ENCODE results near the gene TBC1D30. TPM values are rescaled to one million over a fixed set of nuclear protein-coding genes. Genes with fewer than 3 reads are reported as not detected.
A peak's percentile ranks its signal among the peaks of the same experiment; 100 is the strongest.

Gene TBC1D30
- total RNA-seq, 1 donor from 2014 or later, result 3.4 TPM

DNA sequence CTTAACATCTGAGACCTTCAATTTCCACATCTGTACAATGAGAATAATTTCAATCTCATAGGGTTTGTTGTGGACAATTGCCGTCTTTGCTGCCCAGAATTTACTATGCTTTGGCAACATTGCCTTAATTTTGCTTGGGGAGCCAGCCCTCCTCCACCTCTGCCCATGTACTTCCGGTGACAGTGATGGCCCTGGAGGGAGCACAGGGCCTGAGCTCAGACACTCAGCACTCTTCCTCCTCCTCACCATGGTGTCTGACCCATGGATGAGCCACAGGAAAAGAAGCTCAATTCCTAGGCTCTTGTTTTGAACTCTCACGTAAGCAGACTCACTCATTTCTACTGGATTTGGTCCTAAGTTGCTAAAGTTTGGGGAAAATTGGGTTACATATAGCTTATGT is 58.2 kb downstream of the TBC1D30 start:
- H3K27ac Mint-ChIP-seq, result no peak overlapping the region
- DNase-seq (ENCODE audit: low spot score, unreplicated experiment), result no peak
- peaks cover 3% of the 10 kb centered on the region for H3K4me1 Mint-ChIP-seq (ENCODE audit: low read depth)
- TF ChIP-seq CTCF (IDR thresholded peaks at IDR 0.05; ENCODE audit: unreplicated experiment), result no peak
- no peaks in the 10 kb centered on the region for H3K9me3 Mint-ChIP-seq (ENCODE audit: low read depth)
- no peaks in the 10 kb centered on the region for H3K27me3 Mint-ChIP-seq
- H3K36me3 Mint-ChIP-seq (ENCODE audit: insufficient read depth), result no peaks in the 10 kb centered on the region
- H3K4me3 Mint-ChIP-seq (ENCODE audit: low read depth), result no peak overlapping the region

DNA sequence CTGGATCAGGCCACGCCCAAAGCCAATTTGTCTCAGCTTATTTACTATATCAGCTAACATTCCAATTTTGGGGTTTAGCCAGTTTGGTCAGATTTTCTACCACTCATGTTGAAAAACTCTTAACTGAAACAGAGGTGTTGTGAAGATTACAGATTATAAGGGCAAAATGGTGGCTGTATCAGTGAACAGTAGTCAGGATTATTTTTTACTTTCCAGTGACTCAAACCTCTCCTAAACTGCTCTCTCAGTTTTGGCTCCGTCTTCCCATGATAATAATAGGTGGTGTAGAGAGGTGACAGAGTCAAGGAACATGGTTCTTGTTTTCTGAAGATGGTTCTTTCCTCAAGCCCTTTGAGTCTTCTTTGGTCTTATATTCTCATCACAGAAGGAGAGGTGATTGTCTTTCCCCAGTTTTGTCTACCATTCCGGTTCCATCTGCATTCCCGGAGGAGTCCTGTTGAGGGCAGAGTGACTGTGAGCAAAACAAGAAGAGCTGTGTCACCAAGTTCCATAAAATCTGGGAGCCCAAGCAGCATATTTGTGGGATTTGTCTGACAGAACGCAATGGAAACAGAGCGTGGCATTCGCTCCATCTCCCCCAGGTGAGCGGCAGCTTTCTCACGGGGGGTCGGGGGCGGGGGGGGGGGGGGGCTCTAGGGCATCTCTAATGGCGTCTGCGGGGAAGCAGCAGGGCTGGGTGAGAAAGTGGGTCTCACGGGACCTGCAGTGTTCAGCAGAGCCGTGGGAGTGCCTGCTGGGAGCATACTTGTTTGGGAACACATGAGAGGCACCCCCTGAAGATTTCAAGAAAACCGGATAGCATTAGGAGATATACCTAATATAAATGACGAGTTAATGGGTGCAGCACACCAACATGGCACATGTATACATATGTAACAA is 59.1 kb downstream of the TBC1D30 start:
- Mint-ChIP-seq H3K4me1 (ENCODE audit: low read depth) (peaks cover under 1% of the 10 kb centered on the region), H3K36me3 (ENCODE audit: insufficient read depth) (no peaks in the 10 kb centered on the region), H3K4me3 (ENCODE audit: low read depth) (no peak overlapping the region), H3K27me3 (no peaks in the 10 kb centered on the region), H3K9me3 (ENCODE audit: low read depth) (no peaks in the 10 kb centered on the region), H3K27ac (no peak overlapping the region)
- no peak for DNase-seq (ENCODE audit: low spot score, unreplicated experiment)
- peak; percentile 12 for TF ChIP-seq CTCF (IDR thresholded peaks at IDR 0.05; ENCODE audit: unreplicated experiment)

GRCh38 chr12:64884164-64884542 is 59.7 kb downstream of the TBC1D30 start:
- no peaks in the 10 kb centered on the region for H3K9me3 Mint-ChIP-seq (ENCODE audit: low read depth)
- H3K27me3 Mint-ChIP-seq, result peaks cover 4% of the 10 kb centered on the region
- no peaks in the 10 kb centered on the region for H3K36me3 Mint-ChIP-seq (ENCODE audit: insufficient read depth)
- H3K4me1 Mint-ChIP-seq (ENCODE audit: low read depth), result no peaks in the 10 kb centered on the region
- H3K27ac Mint-ChIP-seq, result no peak overlapping the region
- TF ChIP-seq CTCF (IDR thresholded peaks at IDR 0.05; ENCODE audit: unreplicated experiment), result no peak
- no peak overlapping the region for H3K4me3 Mint-ChIP-seq (ENCODE audit: low read depth)
- no peak for DNase-seq (ENCODE audit: low spot score, unreplicated experiment)

- no peaks in the 10 kb centered on the region for H3K36me3 Mint-ChIP-seq (ENCODE audit: insufficient read depth)
- no peaks in the 10 kb centered on the region for H3K9me3 Mint-ChIP-seq (ENCODE audit: low read depth)
- no peak overlapping the region for H3K27ac Mint-ChIP-seq
- TF ChIP-seq CTCF (IDR thresholded peaks at IDR 0.05; ENCODE audit: unreplicated experiment), result no peak
- H3K4me3 Mint-ChIP-seq (ENCODE audit: low read depth), result no peak overlapping the region
- H3K27me3 Mint-ChIP-seq, result peaks cover 8% of the 10 kb centered on the region
- H3K4me1 Mint-ChIP-seq (ENCODE audit: low read depth), result peaks cover 3% of the 10 kb centered on the region
- no peak for DNase-seq (ENCODE audit: low spot score, unreplicated experiment)
Measured at GRCh38 chr12:64884728-64885127, 60.3 kb downstream of the TBC1D30 start.

DNA sequence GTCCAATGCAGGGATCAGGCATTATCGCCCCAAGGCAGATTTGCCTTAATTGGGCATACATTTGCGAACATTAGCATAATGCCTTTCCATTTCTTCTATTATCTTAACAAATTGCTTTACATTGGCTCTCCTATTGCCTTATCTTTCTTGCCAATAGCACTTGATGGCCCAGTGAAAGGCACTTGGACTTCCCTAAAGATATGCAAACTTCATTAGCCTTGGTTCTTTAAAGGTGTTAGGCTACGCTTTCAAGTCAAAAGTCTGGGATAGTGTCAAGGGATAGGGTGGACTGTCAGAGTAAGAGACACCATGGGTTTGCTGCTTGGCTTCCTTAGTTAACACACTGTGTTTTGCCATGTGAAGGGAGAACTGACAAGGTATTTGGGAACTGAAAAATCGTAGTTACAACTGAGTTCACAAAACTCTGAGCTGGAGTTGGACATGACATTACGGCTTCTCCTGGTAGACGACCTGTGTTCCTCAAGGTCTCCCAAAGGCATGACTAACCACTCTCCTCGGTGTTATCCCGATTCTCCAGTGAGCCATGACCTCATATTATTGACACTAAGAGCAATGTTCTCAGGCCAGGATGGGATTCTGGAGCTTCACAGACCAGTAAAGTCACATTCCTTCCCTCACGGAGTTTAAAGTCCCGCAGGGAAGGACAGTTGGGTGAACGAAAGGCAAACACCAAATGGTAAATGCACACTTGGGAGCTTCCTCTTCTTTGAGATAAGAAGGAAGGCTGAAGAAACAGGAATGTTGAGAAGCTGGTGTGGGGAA is 65.2 kb downstream of the TBC1D30 start:
- no peaks in the 10 kb centered on the region for H3K9me3 Mint-ChIP-seq (ENCODE audit: low read depth)
- peaks cover 18% of the 10 kb centered on the region for H3K27me3 Mint-ChIP-seq
- H3K4me1 Mint-ChIP-seq (ENCODE audit: low read depth), result peaks cover 10% of the 10 kb centered on the region
- peak overlapping the region; percentile 32 for H3K27ac Mint-ChIP-seq
- no peak for TF ChIP-seq CTCF (IDR thresholded peaks at IDR 0.05; ENCODE audit: unreplicated experiment)
- H3K36me3 Mint-ChIP-seq (ENCODE audit: insufficient read depth), result no peaks in the 10 kb centered on the region
- H3K4me3 Mint-ChIP-seq (ENCODE audit: low read depth), result no peak overlapping the region
- DNase-seq (ENCODE audit: low spot score, unreplicated experiment), result no peak
